NCI-H187 treated with DMSO at 0.1 percent for 48 hours (cell line): ENCODE results near the gene HBE1.

Experiments used
- DNase-seq: peaks from one replicate; lab custom pipeline; 2025; lab: John Stamatoyannopoulos, UW

The HBE1 gene

DNA sequence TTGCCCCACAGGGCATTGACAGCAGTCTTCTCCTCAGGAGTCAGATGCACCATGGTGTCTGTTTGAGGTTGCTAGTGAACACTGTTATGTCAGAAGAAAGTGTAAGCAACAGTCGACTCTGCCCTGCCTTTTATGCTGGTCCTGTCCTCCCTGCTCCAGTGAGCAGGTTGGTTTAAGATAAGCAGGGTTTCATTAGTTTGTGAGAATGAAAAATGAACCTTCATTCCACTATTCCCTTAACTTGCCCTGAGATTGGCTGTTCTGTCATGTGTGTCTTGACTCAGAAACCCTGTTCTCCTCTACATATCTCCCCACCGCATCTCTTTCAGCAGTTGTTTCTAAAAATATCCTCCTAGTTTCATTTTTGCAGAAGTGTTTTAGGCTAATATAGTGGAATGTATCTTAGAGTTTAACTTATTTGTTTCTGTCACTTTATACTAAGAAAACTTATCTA lies 35.3 kb downstream of the HBE1 start, which contains the start of gene HBD:
Gene HBD, minus strand, starts transcription at position 103 of the 454 bp plus-strand sequence. Its CDS starts 50 bp downstream, at position 53.
- DNase-seq, result no peak

DNA sequence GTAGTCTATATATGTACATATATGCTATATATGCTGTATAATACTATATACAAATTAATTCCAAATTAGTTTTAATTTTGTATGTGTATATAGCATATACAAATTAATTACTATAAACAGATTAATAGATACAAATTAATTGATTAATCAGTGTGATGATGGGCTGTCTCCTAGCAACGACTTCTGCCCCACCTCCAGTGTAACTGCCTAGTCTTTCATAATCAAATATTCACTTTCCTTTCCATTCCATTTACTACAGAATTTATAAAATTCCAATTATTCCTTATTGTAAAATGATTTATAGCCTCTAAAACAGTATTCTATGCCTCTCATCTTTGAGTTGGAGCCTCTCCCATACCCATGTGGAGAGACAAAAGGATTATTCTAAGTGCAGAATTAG lies 36.4 kb downstream of the HBE1 start:
- no peak for DNase-seq

DNA sequence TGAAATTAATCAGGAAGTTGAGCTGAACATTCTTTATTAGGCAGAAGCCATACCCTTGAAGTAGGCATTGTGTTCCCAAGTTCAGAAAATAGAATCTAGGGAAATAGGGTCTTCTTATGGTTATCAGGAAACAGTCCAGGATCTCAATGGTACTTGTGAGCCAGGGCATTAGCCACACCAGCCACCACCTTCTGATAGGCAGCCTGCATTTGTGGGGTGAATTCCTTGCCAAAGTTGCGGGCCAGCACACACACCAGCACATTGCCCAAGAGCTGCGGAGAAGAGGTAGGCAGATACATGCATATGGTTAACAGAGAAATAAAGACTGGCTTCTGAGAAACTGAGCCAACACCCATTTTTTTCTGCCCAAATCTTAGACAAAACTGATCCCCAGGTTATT lies 36.9 kb downstream of the HBE1 start:
- no peak for DNase-seq

DNA sequence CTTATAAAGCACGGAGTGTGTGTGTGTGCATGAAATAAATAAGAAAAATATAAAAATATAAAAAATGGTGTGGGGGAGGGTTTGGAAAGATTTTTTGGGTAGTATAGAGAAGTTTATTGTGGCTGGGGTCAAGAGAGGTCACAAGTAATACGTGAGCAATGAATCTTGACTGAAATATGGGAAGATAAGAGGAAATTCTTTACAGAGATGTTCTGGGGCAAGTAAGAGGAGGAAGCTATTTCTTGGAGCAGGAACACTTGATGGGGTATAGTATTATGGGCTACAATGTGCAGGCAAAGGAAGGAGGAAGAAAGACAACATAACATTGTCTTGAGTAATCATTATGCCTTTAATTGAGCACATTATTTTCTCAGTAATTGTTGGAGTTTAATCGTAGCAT lies 37.6 kb downstream of the HBE1 start:
- no peak for DNase-seq

DNA sequence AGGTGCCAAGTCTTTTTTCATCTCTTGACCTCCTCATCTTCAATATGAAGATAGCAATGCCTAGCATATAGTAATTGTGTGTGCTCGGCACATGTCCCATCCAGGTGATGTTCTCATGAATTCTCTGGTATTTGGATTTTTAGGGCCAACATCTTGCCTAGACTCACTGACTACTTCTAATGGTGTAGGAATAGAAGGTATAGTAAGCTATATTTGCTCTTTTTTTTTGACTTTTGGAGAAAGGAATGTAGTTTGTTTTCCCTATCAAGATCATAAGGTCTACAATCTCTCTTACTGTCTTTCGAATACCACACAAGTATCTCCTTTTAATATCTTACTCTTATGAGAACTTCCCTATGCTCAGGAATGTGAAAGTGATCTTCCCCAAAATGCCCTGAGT lies 38.6 kb downstream of the HBE1 start:
- DNase-seq, result no peak

DNA sequence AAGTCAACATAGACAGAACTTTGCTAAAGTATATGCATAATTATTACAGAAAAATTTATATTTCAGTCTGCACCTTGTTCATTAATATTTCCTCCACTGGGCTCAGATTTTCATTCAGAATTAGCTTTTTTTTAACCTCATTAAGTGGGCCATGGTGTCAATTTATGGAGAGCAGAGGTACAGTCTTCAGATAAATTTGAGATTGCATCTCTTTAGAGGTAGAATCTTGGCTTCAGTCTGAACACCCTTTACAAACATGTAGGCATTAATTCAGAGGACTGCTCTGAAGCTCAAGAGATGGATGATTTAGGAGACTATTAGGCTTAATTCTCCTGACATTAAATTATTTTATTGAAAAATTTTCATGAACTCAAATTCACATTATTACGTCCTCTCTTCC lies 39.5 kb downstream of the HBE1 start:
- DNase-seq, result no peak

DNA sequence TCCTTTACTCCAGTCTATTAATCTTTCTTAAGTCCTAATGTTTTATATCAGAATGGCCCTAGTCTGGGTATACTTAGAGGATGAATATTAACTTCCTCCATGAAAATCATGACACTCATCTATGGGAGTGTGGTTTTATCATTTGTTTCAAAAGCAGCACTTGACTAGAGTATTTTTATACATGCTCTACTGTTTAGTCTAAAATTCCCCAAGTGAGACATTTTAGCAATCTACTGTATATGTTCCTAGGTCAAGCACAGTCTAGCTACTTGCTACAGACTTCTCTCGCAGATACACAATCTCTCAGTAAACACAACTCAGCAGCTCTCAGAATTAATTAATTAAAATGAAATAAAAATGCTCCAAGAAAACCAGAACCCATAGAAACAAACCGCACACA lies 39.9 kb downstream of the HBE1 start:
- DNase-seq, result no peak

DNA sequence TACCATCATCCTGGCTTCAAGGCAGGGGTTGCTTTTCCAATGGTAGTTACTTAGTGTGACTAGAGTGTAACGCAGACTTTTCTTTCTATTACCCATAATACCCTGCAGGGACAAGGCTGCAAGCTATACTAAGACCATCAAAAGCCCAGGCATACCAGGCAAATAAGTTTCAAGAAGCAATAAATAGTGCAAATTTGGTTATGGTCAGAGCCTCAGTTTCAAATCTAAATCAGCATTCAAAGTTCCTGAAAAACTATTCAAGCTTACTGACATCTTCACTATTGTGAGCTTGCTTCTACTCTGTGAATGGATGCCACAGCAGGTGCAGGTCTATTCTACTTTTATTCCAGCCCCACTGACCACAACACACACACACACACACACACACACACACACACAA lies 40.4 kb downstream of the HBE1 start:
- DNase-seq, result no peak

DNA sequence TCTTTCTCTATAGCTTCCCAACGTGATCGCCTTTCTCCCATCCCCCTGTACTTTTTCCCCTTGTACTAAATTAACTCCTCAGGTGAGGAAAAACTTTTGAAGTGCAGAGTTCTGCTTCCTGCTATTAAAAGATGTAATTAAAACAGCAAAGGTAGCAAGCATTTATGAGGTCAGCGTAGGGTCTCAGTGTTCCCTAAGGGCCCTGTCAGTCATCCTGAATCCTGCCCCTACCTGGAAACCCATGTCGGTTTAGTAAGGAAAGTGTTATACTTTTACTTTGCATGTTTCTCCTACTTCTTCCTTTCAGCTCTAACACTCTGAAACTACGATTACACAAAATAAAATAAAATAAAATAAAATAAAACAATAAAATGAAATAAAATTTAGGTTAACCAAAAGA lies 41.6 kb downstream of the HBE1 start:
- DNase-seq, result no peak

DNA sequence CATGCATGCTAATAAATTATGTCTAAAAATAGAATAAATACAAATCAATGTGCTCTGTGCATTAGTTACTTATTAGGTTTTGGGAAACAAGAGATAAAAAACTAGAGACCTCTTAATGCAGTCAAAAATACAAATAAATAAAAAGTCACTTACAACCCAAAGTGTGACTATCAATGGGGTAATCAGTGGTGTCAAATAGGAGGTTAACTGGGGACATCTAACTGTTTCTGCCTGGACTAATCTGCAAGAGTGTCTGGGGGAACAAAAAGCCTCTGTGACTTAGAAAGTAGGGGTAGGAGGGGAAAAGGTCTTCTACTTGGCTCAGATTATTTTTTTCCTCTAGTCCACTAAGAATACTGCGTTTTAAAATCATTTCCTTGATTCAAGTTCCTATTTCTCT lies 42.1 kb downstream of the HBE1 start:
- DNase-seq, result no peak

DNA sequence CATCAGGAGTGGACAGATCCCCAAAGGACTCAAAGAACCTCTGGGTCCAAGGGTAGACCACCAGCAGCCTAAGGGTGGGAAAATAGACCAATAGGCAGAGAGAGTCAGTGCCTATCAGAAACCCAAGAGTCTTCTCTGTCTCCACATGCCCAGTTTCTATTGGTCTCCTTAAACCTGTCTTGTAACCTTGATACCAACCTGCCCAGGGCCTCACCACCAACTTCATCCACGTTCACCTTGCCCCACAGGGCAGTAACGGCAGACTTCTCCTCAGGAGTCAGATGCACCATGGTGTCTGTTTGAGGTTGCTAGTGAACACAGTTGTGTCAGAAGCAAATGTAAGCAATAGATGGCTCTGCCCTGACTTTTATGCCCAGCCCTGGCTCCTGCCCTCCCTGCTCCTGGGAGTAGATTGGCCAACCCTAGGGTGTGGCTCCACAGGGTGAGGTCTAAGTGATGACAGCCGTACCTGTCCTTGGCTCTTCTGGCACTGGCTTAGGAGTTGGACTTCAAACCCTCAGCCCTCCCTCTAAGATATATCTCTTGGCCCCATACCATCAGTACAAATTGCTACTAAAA lies 42.9 kb downstream of the HBE1 start, which contains the start of gene HBB:
Gene HBB, minus strand, starts transcription at position 340 of the 579 bp plus-strand sequence. Its CDS starts 50 bp downstream, at position 290.
- DNase-seq, result no peak

DNA sequence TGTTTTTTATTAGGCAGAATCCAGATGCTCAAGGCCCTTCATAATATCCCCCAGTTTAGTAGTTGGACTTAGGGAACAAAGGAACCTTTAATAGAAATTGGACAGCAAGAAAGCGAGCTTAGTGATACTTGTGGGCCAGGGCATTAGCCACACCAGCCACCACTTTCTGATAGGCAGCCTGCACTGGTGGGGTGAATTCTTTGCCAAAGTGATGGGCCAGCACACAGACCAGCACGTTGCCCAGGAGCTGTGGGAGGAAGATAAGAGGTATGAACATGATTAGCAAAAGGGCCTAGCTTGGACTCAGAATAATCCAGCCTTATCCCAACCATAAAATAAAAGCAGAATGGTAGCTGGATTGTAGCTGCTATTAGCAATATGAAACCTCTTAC lies 44.3 kb downstream of the HBE1 start:
- DNase-seq, result no peak

DNA sequence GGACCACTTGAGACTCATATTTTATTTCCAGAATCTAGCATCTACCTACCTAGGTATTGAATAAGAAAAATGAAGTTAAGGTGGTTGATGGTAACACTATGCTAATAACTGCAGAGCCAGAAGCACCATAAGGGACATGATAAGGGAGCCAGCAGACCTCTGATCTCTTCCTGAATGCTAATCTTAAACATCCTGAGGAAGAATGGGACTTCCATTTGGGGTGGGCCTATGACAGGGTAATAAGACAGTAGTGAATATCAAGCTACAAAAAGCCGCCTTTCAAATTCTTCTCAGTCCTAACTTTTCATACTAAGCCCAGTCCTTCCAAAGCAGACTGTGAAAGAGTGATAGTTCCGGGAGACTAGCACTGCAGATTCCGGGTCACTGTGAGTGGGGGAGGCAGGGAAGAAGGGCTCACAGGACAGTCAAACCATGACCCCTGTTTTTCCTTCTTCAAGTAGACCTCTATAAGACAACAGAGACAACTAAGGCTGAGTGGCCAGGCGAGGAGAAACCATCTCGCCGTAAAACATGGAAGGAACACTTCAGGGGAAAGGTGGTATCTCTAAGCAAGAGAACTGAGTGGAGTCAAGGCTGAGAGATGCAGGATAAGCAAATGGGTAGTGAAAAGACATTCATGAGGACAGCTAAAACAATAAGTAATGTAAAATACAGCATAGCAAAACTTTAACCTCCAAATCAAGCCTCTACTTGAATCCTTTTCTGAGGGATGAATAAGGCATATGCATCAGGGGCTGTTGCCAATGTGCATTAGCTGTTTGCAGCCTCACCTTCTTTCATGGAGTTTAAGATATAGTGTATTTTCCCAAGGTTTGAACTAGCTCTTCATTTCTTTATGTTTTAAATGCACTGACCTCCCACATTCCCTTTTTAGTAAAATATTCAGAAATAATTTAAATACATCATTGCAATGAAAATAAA lies 44.9 kb downstream of the HBE1 start:
- DNase-seq, result no peak

DNA sequence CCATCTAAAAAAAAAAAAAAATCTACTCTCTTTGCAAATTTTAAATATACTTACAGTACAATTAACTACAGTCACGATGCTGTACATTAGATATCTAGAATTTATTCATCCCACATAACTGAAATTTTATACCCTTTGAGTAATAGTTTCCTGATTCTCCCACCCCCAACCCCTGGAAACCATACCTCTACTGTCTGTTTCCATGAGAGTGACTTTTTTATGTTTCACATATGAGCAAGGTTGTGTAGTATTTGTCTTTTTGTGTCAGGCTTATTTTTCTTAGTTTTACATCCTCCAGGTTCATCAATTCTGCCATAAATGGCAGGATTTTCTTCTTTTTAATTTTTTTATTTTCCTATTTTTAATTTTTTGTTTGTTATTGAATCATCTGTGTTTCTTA lies 46.1 kb downstream of the HBE1 start:
- no peak for DNase-seq

DNA sequence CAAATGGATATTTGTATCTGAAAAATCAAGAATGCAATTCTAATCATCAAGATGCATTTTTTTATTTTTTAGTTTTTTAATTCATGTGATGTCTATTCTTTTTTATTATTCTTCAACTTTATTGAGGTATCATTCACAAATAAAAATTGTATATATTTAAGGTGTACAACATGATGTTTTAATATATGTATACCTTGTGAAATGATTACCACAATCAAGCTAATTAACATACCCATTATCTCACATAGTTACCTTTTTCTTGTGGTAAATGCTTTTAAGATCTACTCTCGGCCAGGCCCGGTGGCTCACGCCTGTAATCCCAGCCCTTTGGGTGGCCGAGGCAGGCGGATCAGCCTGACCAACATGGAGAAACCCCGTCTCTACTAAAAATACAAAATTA lies 46.6 kb downstream of the HBE1 start:
- DNase-seq, result no peak
